HepG2 (cell line): ENCODE data around the gene RASSF7. TPM values are rescaled to one million over a fixed set of nuclear protein-coding genes. Genes with fewer than 3 reads are reported as not detected.

Experiments
- ELK4 ChIP-seq: sonication (generic); formaldehyde crosslinking; IDR thresholded peaks from 2 replicates; pipeline ENCODE4 v1.9.0; 2021; ENCODE audit warnings: missing genetic modification reagents, borderline replicate concordance
- ETV6 ChIP-seq: sonication (generic); formaldehyde crosslinking; conservative IDR thresholded peaks from 2 replicates; pipeline ENCODE4 v1.4.0; 2020; ENCODE audit warnings: missing genetic modification reagents
- JUNB ChIP-seq: sonication (generic); formaldehyde crosslinking; IDR thresholded peaks from 2 replicates; pipeline ENCODE4 v1.8.0; 2022; ENCODE audit warnings: missing genetic modification reagents, mild to moderate bottlenecking, borderline replicate concordance
- MTF1 ChIP-seq: sonication (generic); formaldehyde crosslinking; IDR thresholded peaks from 2 replicates; pipeline ENCODE4 v1.5.0; 2020; ENCODE audit warnings: missing genetic modification reagents
- NFATC3 ChIP-seq: sonication (generic); formaldehyde crosslinking; IDR thresholded peaks from 2 replicates; pipeline ENCODE4 v1.5.1; 2020; ENCODE audit warnings: mild to moderate bottlenecking, missing genetic modification reagents
- THAP7 ChIP-seq: sonication (generic); formaldehyde crosslinking; IDR thresholded peaks from 2 replicates; pipeline ENCODE4 v1.8.1; 2023; ENCODE audit warnings: mild to moderate bottlenecking, missing genetic modification reagents
- ZBTB21 ChIP-seq: sonication (generic); formaldehyde crosslinking; IDR thresholded peaks from 2 replicates; pipeline ENCODE4 v1.4.0; 2020; ENCODE audit warnings: missing genetic modification reagents
- ZNF101 ChIP-seq: sonication (generic); formaldehyde crosslinking; IDR thresholded peaks from 2 replicates; pipeline ENCODE4 v1.4.0; 2020; ENCODE audit warnings: mild to moderate bottlenecking, low read depth, missing genetic modification reagents, borderline replicate concordance
- ZNF367 ChIP-seq: sonication (generic); formaldehyde crosslinking; IDR thresholded peaks from 2 replicates; pipeline ENCODE4 v1.4.0; 2020; ENCODE audit warnings: missing genetic modification reagents, borderline replicate concordance
- ZNF740 ChIP-seq: sonication (generic); formaldehyde crosslinking; IDR thresholded peaks from 2 replicates; pipeline ENCODE4 v1.4.0; 2020; ENCODE audit warnings: missing genetic modification reagents
- ZNF775 ChIP-seq: sonication (generic); formaldehyde crosslinking; IDR thresholded peaks from 2 replicates; pipeline ENCODE4 v1.4.0; 2020; ENCODE audit warnings: missing genetic modification reagents, mild to moderate bottlenecking, moderate library complexity, borderline replicate concordance
- ZSCAN30 ChIP-seq: sonication (generic); formaldehyde crosslinking; IDR thresholded peaks from 2 replicates; pipeline ENCODE4 v1.5.0; 2020; ENCODE audit warnings: mild to moderate bottlenecking, missing genetic modification reagents
- polyA plus RNA-seq, 8 experiments: library from polyadenylated mRNA; depleted of rRNA in 3 of 8; stranded (reverse) in 7 of 8; unstranded in 1 of 8; fragments of >200 nt; fragmentation: Illumina TruSeq in 4 of 8; extraction: Trizol in 4 of 8; gene quantifications; 2 replicates each; pipeline versions ENCODE4 v1.2.1 to v1.2.3, GENCODE V29; 2011 to 2016; ENCODE audit warnings: low read depth in 4 of 8, missing spikeins in 1 of 8, mixed read lengths in 1 of 8; ENCODE audit not compliant: insufficient read depth in 1 of 8
- total RNA-seq, 5 experiments: library from RNA; depleted of rRNA; stranded (reverse); fragments of >200 nt; fragmentation: Illumina TruSeq; extraction: Trizol; gene quantifications; 2 replicates each; pipeline ENCODE4 v1.2.3, GENCODE V29; 2016; ENCODE audit warnings: low read depth in 1 of 5
- TF ChIP-seq, protein P1 (sequence below): sonication (generic); formaldehyde crosslinking; IDR thresholded peaks from 2 replicates; pipeline ENCODE4 v1.8.0; 2023; ENCODE audit warnings: mild to moderate bottlenecking, missing genetic modification reagents
- TF ChIP-seq, protein P2 (sequence below): sonication (generic); formaldehyde crosslinking; IDR thresholded peaks from 2 replicates; pipeline ENCODE4 v1.5.0; 2020; ENCODE audit warnings: mild to moderate bottlenecking, missing genetic modification reagents, borderline replicate concordance
- TF ChIP-seq, protein P3 (sequence below): sonication (generic); formaldehyde crosslinking; IDR thresholded peaks from 2 replicates; pipeline ENCODE4 v1.4.0; 2020; ENCODE audit warnings: mild to moderate bottlenecking, missing genetic modification reagents
- TF ChIP-seq, protein P4 (sequence below): sonication (generic); formaldehyde crosslinking; IDR thresholded peaks from 2 replicates; pipeline ENCODE4 v1.8.0; 2022; ENCODE audit warnings: mild to moderate bottlenecking, missing genetic modification reagents, moderate library complexity

RASSF7 gene
- total and polyA plus RNA-seq, 2 of the 13 experiments (the other 11 are each of a cell fraction or from before 2014, with no cell fraction given) = 20.2 to 28.6 TPM

DNA sequence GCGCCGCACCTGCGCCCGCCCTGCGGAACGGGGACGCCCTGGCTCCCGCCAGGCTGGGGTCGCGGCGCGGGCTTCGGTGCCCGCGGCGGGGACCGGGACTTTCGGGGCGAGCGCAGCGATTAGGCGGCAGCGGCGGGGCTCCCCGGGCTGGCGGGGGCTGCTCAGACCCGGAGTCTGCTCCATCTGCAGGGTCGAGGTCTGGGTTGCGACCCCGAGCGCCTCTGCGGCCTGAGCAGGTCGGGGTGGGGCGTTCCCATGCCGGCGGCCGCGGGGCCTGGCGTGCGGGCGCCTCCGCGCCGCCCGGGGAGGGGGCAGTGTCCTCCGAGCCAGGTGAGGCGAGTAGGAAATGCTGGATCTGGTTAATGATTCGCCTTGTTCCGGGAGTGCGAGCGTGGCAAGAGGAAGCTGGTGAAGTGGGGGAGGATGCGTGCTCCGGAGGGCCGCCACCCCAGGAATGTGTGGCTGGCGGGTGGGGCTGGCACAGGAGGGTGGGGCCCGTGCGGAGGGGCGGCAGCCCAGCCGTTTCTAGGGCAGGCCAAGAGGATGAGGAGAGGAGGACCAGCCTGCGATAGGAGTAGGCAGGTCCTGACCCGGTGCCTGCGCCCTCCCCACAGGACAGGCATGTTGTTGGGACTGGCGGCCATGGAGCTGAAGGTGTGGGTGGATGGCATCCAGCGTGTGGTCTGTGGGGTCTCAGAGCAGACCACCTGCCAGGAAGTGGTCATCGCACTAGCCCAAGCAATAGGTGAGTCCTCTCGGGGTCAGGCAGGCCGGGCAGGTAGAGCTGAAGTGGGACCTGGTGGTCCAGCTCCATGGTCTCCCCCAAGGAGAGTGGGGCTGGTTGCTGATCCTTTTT lies 606 bp downstream of the RASSF7 start (continued):
- TF ChIP-seq ZBTB21 (no peak), JUNB (CRISPR knock-in tag) (no peak), ELK4 (CRISPR knock-in tag) (no peak), ZNF775 (no peak), ZSCAN30 (no peak), ZNF101 (no peak), MTF1 (no peak), THAP7 (CRISPR knock-in tag) (no peak), ZNF740 (CRISPR knock-in tag) (0 out of 2 replicates have a peak, but pooled peaks have one; percentile 39), ETV6 (CRISPR knock-in tag) (no peak; the same call in 1 of the 2 replicates), ZNF367 (no peak), NFATC3 (CRISPR knock-in tag) (no peak)
- TF ChIP-seq, protein P1, sequence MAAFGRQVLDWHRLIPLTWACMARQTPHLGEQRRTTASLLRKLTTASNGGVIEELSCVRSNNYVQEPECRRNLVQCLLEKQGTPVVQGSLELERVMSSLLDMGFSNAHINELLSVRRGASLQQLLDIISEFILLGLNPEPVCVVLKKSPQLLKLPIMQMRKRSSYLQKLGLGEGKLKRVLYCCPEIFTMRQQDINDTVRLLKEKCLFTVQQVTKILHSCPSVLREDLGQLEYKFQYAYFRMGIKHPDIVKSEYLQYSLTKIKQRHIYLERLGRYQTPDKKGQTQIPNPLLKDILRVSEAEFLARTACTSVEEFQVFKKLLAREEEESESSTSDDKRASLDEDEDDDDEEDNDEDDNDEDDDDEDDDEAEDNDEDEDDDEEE (CRISPR knock-in tag) = no peak
- TF ChIP-seq, protein P2, sequence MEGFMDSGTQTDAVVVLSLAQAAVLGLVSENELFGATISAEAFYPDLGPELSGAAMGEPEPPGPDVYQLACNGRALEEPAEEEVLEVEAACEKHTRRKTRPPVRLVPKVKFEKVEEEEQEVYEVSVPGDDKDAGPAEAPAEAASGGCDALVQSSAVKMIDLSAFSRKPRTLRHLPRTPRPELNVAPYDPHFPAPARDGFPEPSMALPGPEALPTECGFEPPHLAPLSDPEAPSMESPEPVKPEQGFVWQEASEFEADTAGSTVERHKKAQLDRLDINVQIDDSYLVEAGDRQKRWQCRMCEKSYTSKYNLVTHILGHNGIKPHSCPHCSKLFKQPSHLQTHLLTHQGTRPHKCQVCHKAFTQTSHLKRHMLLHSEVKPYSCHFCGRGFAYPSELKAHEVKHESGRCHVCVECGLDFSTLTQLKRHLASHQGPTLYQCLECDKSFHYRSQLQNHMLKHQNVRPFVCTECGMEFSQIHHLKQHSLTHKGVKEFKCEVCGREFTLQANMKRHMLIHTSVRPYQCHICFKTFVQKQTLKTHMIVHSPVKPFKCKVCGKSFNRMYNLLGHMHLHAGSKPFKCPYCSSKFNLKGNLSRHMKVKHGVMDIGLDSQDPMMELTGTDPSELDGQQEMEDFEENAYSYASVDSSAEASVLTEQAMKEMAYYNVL = no peak
- TF ChIP-seq, protein P3, sequence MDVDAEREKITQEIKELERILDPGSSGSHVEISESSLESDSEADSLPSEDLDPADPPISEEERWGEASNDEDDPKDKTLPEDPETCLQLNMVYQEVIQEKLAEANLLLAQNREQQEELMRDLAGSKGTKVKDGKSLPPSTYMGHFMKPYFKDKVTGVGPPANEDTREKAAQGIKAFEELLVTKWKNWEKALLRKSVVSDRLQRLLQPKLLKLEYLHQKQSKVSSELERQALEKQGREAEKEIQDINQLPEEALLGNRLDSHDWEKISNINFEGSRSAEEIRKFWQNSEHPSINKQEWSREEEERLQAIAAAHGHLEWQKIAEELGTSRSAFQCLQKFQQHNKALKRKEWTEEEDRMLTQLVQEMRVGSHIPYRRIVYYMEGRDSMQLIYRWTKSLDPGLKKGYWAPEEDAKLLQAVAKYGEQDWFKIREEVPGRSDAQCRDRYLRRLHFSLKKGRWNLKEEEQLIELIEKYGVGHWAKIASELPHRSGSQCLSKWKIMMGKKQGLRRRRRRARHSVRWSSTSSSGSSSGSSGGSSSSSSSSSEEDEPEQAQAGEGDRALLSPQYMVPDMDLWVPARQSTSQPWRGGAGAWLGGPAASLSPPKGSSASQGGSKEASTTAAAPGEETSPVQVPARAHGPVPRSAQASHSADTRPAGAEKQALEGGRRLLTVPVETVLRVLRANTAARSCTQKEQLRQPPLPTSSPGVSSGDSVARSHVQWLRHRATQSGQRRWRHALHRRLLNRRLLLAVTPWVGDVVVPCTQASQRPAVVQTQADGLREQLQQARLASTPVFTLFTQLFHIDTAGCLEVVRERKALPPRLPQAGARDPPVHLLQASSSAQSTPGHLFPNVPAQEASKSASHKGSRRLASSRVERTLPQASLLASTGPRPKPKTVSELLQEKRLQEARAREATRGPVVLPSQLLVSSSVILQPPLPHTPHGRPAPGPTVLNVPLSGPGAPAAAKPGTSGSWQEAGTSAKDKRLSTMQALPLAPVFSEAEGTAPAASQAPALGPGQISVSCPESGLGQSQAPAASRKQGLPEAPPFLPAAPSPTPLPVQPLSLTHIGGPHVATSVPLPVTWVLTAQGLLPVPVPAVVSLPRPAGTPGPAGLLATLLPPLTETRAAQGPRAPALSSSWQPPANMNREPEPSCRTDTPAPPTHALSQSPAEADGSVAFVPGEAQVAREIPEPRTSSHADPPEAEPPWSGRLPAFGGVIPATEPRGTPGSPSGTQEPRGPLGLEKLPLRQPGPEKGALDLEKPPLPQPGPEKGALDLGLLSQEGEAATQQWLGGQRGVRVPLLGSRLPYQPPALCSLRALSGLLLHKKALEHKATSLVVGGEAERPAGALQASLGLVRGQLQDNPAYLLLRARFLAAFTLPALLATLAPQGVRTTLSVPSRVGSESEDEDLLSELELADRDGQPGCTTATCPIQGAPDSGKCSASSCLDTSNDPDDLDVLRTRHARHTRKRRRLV = no peak
- TF ChIP-seq, protein P4, sequence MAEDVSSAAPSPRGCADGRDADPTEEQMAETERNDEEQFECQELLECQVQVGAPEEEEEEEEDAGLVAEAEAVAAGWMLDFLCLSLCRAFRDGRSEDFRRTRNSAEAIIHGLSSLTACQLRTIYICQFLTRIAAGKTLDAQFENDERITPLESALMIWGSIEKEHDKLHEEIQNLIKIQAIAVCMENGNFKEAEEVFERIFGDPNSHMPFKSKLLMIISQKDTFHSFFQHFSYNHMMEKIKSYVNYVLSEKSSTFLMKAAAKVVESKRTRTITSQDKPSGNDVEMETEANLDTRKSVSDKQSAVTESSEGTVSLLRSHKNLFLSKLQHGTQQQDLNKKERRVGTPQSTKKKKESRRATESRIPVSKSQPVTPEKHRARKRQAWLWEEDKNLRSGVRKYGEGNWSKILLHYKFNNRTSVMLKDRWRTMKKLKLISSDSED (CRISPR knock-in tag) = no peak
